Stimulated activated memory B cell treated with anti-CD40 and anti-IgM and Interleukin-4, amounts not matched to agents 10 μg/mL and 1 μg/mL and 100 μg/mL, for 72 hours (primary cell): ENCODE data around the gene DDX60.
"Not testable (repeated sequence)": the region's sequence is repeated elsewhere in the genome, so short reads cannot be mapped to it uniquely, and the experiment has no call there.

Experiments used
- ATAC-seq: fragments of 150-1000 bp; cut with Tn5 transposase; 2 replicates; pipeline ENCODE4 v1.10.0; 2021
- H3K27ac Mint-ChIP-seq: one replicate; pipeline ENCODE4 v1.8.0; 2022; ENCODE audit warnings: mild to moderate bottlenecking, mixed read lengths
- H3K27me3 Mint-ChIP-seq: one replicate; pipeline ENCODE4 v1.8.0; 2022; ENCODE audit warnings: mixed read lengths
- H3K36me3 Mint-ChIP-seq: one replicate; pipeline ENCODE4 v1.8.0; 2022; ENCODE audit warnings: mixed read lengths
- H3K4me1 Mint-ChIP-seq: one replicate; pipeline ENCODE4 v1.8.0; 2022; ENCODE audit warnings: mixed read lengths
- H3K4me3 Mint-ChIP-seq: one replicate; pipeline ENCODE4 v1.8.0; 2022; ENCODE audit warnings: mild to moderate bottlenecking, moderate library complexity, mixed read lengths
- H3K9me3 Mint-ChIP-seq: one replicate; pipeline ENCODE4 v1.8.0; 2022; ENCODE audit warnings: mixed read lengths

The DDX60 gene

GRCh38 chr4:168318266-168318895 is at the start of gene DDX60:
Gene DDX60 (minus strand): TSS chr4:168318752. CDS start chr4:168311259, 7,493 bp downstream.
- H3K9me3 Mint-ChIP-seq = no peaks in the 10 kb centered on the region
- peak; percentile 97 for ATAC-seq
- peaks cover 21% of the 10 kb centered on the region for H3K4me1 Mint-ChIP-seq
- H3K4me3 Mint-ChIP-seq = peak within 1 kb of the TSS; percentile 97
- H3K27ac Mint-ChIP-seq = peak within 1 kb of the TSS; percentile 99
- H3K36me3 Mint-ChIP-seq = no peaks in the 10 kb centered on the region
- no peaks in the 10 kb centered on the region for H3K27me3 Mint-ChIP-seq

DNA sequence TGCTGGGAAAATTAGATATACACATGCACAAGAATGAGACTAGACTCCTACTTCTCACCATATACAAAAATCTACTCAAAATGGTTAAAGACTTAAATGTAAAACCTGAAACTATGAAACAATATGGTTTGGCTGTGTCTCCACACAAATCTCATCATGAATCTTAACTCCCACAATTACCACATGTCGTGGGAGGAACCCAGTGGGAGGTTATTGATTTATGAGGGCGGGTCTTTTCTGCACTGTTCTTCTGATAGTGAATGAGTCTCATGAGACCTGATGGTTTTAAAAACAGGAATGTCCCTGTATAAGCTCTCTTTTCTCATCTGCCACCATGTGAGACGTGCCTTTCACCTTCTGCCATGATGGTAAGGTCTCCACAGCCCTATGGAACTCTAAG is 48.5 kb upstream of the DDX60 start:
- H3K36me3 Mint-ChIP-seq = peaks cover 83% of the 10 kb centered on the region
- no peak overlapping the region for H3K4me3 Mint-ChIP-seq

DNA sequence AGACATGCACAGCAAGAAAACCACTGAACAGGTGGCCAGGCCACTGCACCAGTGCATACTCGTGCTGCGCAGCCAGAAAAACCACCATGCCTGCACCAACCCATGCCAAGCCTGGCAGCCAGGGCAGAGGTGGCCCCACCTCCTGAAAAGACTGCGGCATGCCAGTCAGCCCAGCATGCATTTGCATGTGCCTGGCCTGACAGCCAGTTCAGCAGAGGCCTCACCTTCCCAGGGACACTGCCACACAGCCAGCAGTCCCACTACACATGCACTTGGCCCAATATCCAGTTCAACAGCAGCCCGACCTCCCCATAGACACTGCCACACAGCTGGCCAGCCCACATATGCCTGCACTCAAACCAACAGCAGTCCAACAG is 43.5 kb upstream of the DDX60 start:
- no peak overlapping the region for H3K4me3 Mint-ChIP-seq
- H3K9me3 Mint-ChIP-seq = no peaks in the 10 kb centered on the region
- H3K27me3 Mint-ChIP-seq = no peaks in the 10 kb centered on the region
- no peak for ATAC-seq
- peaks cover 84% of the 10 kb centered on the region for H3K36me3 Mint-ChIP-seq
- H3K27ac Mint-ChIP-seq = no peak overlapping the region
- H3K4me1 Mint-ChIP-seq = no peaks in the 10 kb centered on the region

More for the DNA sequence above, 48.5 kb upstream of the DDX60 start:
- no peaks in the 10 kb centered on the region for H3K4me1 Mint-ChIP-seq
- ATAC-seq = no peak
- no peak overlapping the region for H3K27ac Mint-ChIP-seq
- peaks cover 8% of the 10 kb centered on the region for H3K9me3 Mint-ChIP-seq
- H3K27me3 Mint-ChIP-seq = no peaks in the 10 kb centered on the region

- no peaks in the 10 kb centered on the region for H3K4me1 Mint-ChIP-seq
- H3K27me3 Mint-ChIP-seq = no peaks in the 10 kb centered on the region
- peaks cover 89% of the 10 kb centered on the region for H3K36me3 Mint-ChIP-seq
- H3K4me3 Mint-ChIP-seq = no peak overlapping the region
- no peak overlapping the region for H3K27ac Mint-ChIP-seq
- H3K9me3 Mint-ChIP-seq = no peaks in the 10 kb centered on the region
- no peak for ATAC-seq
These were observed 42.9 kb upstream of the DDX60 start for GRCh38 chr4:168361365-168362024.

DNA sequence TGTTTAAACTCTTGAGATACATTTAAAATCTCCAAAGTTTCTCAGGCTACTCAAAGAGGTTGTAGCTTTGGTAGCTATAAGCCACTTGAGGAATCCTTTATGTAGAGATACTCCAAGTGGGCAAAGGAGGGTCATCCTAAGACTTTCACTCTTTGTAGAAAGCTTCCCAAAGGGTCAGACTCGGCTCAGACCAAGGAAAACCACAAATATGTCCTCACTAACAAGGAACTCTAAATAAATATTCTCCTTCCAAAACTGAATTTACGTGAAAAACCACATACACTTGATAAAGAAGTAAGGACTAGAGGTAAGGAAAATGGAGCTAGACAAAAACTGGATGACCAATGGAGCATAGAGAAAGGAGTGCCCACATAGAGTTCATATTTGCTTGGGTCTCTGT is 41.7 kb upstream of the DDX60 start:
- no peaks in the 10 kb centered on the region for H3K4me1 Mint-ChIP-seq
- no peak overlapping the region for H3K27ac Mint-ChIP-seq
- no peak for ATAC-seq
- peaks cover 83% of the 10 kb centered on the region for H3K36me3 Mint-ChIP-seq
- no peaks in the 10 kb centered on the region for H3K27me3 Mint-ChIP-seq
- no peaks in the 10 kb centered on the region for H3K9me3 Mint-ChIP-seq
- H3K4me3 Mint-ChIP-seq = no peak overlapping the region

GRCh38 chr4:168357941-168358340 is 39.4 kb upstream of the DDX60 start:
- H3K36me3 Mint-ChIP-seq = peaks cover 60% of the 10 kb centered on the region
- no peaks in the 10 kb centered on the region for H3K27me3 Mint-ChIP-seq
- peaks cover 3% of the 10 kb centered on the region for H3K9me3 Mint-ChIP-seq
- H3K27ac Mint-ChIP-seq = no peak overlapping the region
- no peak for ATAC-seq
- H3K4me3 Mint-ChIP-seq = no peak overlapping the region
- no peaks in the 10 kb centered on the region for H3K4me1 Mint-ChIP-seq

GRCh38 chr4:168353746-168354145 is 35.2 kb upstream of the DDX60 start:
- Mint-ChIP-seq H3K36me3 (peaks cover 23% of the 10 kb centered on the region), H3K9me3 (peaks cover 23% of the 10 kb centered on the region), H3K27me3 (no peaks in the 10 kb centered on the region), H3K27ac (no peak overlapping the region), H3K4me3 (no peak overlapping the region), H3K4me1 (no peaks in the 10 kb centered on the region)
- no peak for ATAC-seq

- H3K27me3 Mint-ChIP-seq = no peaks in the 10 kb centered on the region
- peak; percentile 27 for ATAC-seq
- no peak overlapping the region for H3K4me3 Mint-ChIP-seq
- H3K27ac Mint-ChIP-seq = no peak overlapping the region
- no peaks in the 10 kb centered on the region for H3K36me3 Mint-ChIP-seq
- H3K9me3 Mint-ChIP-seq = peaks cover 8% of the 10 kb centered on the region
- H3K4me1 Mint-ChIP-seq = no peaks in the 10 kb centered on the region
These were observed 19.0 kb upstream of the DDX60 start for GRCh38 chr4:168337550-168337940.

DNA sequence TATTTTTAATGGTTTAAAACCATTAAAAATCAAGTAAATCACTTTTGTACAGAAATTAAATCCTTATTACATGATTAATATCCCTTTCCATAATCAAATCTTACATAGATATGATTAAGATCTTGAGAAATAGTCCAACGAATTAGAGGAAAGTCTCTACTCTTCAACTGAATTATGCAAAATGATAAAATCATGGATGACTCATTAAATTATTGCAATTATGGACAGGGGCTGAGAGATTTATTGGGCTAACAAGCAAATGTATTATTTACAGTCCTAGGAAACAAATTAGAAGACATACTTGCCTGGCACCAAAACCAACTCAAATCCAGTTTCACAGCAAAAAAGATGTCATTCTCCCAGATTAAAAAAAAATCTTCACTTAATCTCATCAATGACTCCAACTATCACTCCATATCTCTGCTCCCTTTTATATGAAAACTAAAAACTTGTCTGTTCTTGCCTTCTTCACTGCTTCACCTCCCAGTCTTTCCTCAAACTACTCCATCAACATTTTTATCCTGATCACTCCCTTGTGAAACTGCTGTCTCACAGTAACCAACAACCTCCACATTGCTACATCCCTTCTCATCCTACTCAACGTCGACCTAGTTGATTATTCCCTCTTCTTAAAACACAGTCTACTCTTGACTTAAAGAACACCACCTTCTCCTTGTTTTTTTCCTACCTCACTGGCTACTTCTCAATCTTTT is 18.4 kb upstream of the DDX60 start:
- Mint-ChIP-seq H3K27me3 (no peaks in the 10 kb centered on the region), H3K4me1 (no peaks in the 10 kb centered on the region)
- no peak for ATAC-seq

GRCh38 chr4:168335621-168336020 is 17.1 kb upstream of the DDX60 start:
- Mint-ChIP-seq H3K27ac (no peak overlapping the region), H3K4me3 (no peak overlapping the region), H3K27me3 (no peaks in the 10 kb centered on the region)

More for the DNA sequence above, 18.4 kb upstream of the DDX60 start:
- H3K4me3 Mint-ChIP-seq = no peak overlapping the region
- peaks cover 8% of the 10 kb centered on the region for H3K9me3 Mint-ChIP-seq
- H3K36me3 Mint-ChIP-seq = no peaks in the 10 kb centered on the region
- no peak overlapping the region for H3K27ac Mint-ChIP-seq

GRCh38 chr4:168334053-168334452 is 15.5 kb upstream of the DDX60 start:
- H3K27ac Mint-ChIP-seq = no peak overlapping the region

More at GRCh38 chr4:168335621-168336020, 17.1 kb upstream of the DDX60 start:
- no peaks in the 10 kb centered on the region for H3K9me3 Mint-ChIP-seq
- no peak for ATAC-seq
- H3K4me1 Mint-ChIP-seq = no peaks in the 10 kb centered on the region
- H3K36me3 Mint-ChIP-seq = no peaks in the 10 kb centered on the region

GRCh38 chr4:168330575-168330974 is 12.0 kb upstream of the DDX60 start:
- not testable (repeated sequence) for H3K27ac Mint-ChIP-seq, ATAC-seq, H3K4me1 Mint-ChIP-seq, H3K4me3 Mint-ChIP-seq, H3K36me3 Mint-ChIP-seq, H3K9me3 Mint-ChIP-seq, H3K27me3 Mint-ChIP-seq

More at GRCh38 chr4:168334053-168334452, 15.5 kb upstream of the DDX60 start:
- Mint-ChIP-seq H3K36me3 (no peaks in the 10 kb centered on the region), H3K27me3 (peaks cover 9% of the 10 kb centered on the region), H3K9me3 (no peaks in the 10 kb centered on the region), H3K4me3 (no peak overlapping the region), H3K4me1 (no peaks in the 10 kb centered on the region)
- no peak for ATAC-seq

DNA sequence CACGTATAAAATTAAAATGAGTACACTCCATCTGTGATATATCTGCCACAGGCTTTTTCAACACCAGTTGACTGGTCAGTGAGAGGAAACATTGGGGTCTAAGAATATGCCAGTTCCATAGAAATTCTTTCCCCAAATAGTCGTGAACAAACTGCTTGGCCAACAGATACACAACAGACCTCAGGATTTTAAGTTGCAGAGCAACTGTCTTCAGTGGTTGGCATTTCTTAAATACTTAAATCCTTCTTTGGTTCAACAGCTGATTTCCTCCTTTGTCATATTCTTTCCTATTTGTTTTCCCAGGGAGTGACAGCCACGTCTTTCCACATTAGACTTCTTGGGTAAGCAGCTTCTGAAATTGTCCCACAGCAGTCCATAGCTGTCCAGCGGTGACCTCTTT is 7.0 kb upstream of the DDX60 start:
- Mint-ChIP-seq H3K27me3 (peaks cover 9% of the 10 kb centered on the region), H3K4me3 (no peak overlapping the region)

DNA sequence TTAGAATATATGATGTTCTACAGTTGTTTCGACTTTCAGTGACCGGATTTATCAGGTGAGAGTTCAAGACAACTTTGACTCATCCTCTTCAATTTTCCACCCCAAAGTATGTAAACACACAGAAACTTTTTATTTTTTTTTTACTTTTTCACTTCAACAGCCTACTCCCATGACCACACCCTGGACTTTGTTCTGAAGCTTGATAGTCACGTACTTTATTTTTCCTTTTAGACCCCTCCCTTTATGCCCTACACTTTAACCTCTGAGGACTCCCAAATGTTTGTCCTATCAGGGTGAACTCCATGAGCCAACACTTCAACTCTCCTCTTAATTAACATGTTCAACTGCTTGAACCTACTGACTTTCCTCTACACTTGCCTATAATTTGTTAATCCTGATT is 2.5 kb upstream of the DDX60 start:
- Mint-ChIP-seq H3K9me3 (no peaks in the 10 kb centered on the region), H3K27ac (no peak overlapping the region), H3K27me3 (no peaks in the 10 kb centered on the region), H3K4me3 (no peak overlapping the region), H3K4me1 (peaks cover 15% of the 10 kb centered on the region), H3K36me3 (no peaks in the 10 kb centered on the region)
- no peak for ATAC-seq

More for the DNA sequence above, 7.0 kb upstream of the DDX60 start:
- no peak for ATAC-seq
- Mint-ChIP-seq H3K27ac (no peak overlapping the region), H3K36me3 (no peaks in the 10 kb centered on the region), H3K9me3 (no peaks in the 10 kb centered on the region), H3K4me1 (no peaks in the 10 kb centered on the region)

DNA sequence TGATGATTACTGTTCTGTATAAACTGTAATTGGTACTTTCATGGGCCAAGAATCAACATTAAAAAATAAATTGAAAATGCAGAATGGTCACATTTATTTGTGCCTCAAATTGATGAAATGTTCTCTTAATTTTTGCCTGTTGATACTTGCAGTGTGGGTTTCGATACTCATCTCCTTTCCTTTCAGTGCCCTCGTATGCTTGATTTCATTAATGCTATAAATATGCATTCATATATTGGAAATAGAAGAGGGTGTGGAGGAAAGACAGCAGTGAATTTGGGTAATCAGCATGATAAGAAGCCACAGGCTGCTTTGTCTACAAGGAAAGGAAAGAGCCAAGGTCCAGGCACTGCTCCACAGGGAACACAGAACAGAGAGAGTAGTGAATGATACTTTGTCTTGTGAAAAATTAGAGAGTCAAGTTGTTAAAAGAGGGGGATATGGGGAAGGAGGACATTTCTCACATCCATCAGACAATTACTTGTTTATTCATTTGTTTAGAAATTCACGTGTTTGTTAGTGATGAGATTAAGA is 1.0 kb upstream of the DDX60 start:
- Mint-ChIP-seq H3K4me1 (peaks cover 15% of the 10 kb centered on the region), H3K27ac (peak overlapping the region; percentile 2), H3K4me3 (no peak overlapping the region), H3K36me3 (no peaks in the 10 kb centered on the region), H3K27me3 (no peaks in the 10 kb centered on the region), H3K9me3 (no peaks in the 10 kb centered on the region)
- ATAC-seq = no peak
